GM21447 (cell line): ENCODE measurements around the gene GMPPA.

Experiments used
- ATAC-seq: cut with Tn5 transposase; IDR thresholded peaks from one replicate; pipeline ENCODE4 v1.9.1; 2021; ENCODE audit not compliant: unreplicated experiment

Gene GMPPA

DNA sequence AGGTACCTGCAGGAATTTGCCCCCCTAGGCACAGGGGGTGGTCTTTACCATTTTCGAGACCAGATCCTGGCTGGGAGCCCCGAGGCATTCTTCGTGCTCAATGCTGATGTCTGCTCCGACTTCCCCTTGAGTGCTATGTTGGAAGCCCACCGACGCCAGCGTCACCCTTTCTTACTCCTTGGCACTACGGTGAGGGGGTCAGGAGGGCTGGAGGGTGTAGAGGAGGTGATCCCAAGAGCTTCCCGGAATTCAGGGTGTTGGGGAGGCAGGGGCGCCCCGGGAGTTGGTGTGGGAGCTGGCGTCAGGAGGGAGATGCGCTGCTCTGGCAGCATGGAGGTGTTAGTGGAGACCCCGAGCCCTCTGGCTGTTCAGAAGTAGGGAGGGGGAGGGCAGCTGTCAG is 3.2 kb downstream of the GMPPA start:
- ATAC-seq, result no peak

DNA sequence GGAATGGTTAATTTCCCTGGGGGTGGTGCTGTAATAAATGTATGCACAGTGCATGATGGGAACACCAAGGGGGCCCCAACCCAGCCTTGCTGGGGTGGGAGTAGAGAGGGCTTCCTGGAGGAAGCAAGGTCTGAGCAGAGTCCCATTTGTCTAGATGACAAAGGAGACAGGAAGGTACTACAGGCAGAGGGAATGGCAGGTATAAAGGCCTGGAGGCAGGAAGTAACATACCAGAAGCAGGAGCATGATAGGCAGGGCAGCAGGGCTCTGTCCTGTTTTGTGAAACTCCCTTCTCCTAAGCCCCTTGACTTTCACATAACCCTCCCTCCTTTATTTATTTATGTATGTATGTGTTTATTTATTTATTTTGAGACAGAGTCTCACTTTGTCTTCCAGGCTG is 3.9 kb downstream of the GMPPA start:
- no peak for ATAC-seq

DNA sequence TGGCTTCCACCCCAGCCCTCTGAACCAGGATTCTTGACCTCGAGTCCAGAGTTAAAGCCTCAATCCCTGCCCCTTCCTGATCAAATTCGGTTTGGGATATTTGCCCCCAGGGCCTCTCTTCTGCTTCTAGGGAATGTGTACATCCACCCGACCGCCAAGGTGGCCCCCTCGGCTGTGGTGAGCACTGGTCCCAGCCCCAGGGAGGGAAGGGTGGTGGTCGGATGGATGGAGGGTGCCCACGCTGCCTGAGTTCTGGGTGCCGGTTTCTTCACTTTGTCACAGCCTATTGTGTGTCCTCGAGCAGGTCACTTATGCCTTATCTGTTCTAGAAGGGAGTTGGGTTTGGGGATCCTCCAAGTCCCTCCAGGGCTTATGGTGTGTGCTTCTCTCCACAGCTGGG is 6.9 kb downstream of the GMPPA start:
- no peak for ATAC-seq

DNA sequence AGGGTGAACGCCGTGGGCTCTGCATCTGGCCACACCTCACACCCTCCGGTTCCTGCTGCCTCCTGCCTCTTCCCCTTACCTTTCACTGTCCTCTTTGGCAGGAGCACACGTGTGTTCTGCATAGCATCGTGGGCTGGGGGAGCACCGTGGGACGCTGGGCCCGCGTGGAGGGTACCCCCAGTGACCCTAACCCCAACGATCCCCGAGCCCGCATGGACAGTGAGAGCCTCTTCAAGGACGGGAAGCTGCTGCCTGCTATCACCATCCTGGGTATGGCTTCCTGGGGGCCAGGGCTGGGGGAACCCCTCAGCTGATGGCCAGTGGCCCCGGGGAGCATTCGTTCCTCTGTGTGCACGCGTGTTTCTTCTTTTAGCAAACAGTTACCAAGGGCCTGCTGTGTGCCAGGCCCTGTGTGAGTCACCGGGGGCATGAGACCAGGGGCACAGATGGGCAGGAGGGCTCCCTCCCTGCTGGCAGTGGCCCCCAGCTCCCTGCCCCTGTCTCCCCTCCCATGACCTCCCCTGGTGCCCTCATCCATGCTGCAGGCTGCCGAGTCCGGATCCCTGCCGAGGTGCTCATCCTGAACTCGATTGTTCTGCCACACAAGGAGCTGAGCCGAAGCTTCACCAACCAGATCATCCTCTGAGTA is 7.6 kb downstream of the GMPPA start:
- no peak for ATAC-seq

DNA sequence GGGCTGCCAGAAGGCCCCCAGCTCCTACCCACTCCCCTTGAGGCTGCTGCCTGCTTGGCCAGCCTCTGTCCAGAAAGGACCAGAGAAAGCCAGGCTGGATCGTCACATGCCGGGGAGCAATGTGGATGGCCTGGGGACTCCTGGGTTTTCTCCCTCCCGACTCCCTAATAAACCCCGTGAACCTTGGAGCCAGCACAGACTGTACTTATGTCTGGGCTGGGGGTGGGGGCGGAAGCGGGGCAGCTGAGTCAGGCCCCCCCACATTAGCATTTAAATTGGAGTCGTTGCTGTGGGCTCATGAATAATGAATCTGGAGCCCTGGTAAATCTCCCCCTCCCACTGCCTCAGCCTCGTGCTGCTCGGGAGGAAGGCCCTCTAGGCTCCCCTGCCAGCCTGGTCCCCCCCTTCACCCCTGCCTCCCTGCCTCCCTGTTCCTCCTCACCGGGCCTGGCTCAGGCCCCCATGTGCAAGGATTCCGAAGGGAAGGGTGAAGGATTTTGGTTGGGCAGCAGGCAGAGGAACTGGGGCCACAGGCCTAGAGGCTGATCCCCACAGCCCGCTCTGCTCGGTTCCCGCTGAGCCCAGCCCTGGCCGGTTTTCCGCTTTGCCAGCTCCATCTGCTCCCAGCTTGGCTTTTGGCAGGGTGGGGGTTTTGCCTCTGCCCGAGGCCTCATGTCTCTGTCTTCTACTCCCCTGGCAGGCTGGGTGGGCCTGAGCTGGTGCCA is 8.3 kb downstream of the GMPPA start:
- no peak for ATAC-seq

DNA sequence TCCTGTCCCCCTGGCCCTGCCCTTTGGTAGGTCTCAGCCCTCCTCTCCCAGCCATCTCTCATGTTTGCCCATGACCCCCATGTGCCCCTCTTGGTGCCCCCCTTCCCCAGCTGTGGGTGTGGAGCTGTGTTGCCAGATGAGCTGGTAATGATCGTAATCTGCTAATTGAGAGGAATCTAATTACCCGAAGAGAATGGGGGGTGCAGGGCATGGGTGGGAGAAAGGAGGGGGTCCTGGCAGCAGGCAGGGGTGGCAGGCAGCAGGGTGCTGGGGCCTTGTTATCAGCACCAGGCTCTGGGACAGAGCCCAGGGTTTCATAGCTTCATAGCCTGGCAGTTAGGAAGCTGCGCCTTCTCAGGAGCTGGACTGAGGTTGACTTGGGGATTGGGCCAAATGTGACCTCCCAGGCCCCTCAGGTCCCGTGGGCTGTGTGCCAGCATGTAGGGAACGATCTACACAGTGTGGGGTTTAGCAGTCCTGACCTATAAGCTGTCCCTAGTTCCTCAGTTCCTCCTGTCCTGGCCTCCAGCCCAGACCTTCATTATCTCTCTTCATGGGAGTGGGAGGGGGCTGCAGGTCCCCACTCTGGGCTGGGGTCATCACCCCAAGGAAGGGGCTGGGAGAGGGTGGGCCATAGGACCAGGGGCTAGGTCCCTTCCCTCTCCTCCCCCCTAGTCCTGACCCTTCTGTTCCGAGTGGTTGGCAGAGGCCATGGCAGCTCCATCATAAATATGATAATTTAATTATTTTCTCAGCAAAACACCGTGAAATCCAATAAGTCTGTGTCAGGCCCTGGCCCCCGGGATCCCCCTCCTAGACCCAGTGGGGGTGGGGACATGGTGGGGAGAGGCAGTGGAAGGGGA is 9.1 kb downstream of the GMPPA start:
- no peak for ATAC-seq

DNA sequence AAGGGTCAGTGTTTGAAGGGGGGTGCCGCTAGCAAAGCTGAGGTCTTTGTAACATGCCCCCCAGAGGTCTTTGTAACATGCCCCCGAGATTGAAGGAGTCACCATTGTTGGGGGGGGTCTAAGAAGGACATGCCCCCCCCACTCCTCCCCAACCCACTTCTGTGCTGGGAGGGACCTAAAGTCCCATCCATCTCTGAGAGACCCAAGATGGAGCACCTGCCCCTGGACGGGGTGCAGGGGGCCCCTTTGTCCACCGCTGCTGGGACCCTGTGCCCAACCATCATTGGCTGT is 9.7 kb downstream of the GMPPA start:
- ATAC-seq, result no peak

DNA sequence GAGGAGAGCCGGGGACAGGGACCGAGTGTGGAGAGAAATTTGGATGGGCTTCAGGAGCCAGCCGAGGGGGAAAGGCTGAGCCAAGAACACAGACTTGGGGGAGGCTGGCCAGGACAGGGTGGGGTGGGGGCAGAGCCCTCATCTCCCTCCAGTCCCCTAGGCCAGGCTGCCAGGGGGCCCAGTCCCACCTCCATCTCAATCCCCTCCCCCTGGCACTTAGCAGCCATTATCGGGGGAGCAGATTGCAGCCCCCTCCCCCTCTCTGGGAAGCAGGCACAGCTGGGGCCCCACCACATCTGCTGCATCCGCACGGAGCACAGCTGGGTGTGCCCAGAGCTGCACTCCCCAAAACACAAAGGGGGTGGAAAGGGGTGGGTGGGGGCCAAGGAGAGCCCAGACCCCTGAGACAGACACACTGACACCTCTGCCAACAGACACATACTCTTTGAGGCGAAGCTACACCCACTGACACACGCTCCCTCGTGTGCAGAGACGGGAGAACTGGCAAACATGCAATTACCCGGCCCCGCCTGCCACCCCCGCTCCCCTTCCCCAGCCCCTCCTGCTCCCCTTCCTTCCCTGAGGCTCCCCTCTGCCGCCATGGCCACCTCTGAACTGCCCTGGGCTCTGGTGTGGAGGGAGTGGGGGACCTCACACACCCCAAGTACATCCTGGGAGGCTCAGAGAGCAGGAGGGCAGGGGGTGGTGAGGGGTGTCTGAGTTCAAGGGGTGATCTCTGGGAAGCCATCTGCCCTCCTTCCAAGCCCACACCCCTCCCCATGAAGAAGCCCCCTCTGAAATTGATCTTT is 10.5 kb downstream of the GMPPA start:
- ATAC-seq, result peak; percentile 27

DNA sequence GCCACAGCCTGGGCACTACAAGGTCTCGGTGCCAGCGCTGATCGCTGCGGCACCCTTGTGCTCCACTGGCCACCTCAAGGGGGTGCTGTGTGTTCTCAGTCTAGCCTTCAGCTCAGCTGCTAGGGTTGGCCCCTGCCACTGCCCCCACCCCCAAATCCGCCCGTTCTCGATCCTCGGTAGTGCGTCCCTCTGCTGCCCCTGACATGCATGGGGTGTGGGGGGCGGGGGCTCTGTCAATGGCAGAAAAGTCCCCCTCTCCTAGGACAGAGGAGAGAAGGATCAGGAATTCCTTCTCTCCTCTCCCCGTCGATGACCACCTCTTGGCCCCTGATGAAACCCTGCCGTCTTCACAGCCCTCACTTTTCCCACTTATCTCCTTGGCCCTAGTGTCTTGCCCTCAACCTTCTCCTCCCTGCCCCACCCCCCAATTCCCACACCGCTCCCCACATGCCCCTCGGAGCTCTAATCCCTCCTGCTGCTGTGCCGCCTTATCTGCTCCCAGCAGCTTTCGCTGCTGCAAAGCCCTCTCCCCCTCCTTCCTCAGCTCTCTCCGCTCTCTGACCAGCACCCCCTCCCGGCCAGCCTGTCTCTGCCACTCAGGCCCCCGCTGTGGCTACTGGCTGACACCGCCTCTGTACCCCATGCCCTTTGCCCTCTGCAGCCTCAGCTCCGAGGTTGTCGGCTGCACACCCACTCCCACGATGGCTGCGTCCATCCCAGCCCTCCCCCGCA is 11.3 kb downstream of the GMPPA start:
- peak; percentile 76 for ATAC-seq

DNA sequence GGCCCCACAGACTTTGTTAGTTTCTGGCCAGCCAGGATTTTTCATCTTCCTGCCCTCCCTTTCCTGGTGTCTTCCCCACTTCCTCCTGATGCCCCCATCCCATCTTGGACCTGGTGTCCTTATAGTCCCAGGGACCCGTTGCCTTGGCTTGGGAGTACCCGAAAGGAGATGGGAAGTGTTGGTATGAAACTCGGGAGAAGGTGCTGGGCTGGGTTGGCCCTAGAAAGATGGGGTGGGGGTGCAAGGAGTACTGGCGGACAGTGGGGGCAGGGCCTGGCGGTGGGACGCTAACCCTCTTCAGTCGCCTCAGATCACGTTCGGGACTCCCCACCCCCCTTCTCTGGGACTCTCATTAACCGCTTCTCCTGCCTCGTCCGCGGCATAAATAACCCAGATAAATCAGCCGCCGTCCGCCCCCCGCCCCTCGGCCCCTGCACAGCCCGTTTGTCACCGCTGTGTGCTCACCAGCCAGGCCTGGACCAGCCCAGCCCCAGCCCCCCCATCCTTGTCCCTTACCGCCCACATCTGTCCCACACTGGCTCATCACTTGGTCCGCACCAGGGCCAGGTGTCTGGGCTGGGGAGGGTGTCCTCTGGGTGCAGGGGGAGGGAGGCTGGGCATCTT is 11.9 kb downstream of the GMPPA start:
- ATAC-seq, result no peak

DNA sequence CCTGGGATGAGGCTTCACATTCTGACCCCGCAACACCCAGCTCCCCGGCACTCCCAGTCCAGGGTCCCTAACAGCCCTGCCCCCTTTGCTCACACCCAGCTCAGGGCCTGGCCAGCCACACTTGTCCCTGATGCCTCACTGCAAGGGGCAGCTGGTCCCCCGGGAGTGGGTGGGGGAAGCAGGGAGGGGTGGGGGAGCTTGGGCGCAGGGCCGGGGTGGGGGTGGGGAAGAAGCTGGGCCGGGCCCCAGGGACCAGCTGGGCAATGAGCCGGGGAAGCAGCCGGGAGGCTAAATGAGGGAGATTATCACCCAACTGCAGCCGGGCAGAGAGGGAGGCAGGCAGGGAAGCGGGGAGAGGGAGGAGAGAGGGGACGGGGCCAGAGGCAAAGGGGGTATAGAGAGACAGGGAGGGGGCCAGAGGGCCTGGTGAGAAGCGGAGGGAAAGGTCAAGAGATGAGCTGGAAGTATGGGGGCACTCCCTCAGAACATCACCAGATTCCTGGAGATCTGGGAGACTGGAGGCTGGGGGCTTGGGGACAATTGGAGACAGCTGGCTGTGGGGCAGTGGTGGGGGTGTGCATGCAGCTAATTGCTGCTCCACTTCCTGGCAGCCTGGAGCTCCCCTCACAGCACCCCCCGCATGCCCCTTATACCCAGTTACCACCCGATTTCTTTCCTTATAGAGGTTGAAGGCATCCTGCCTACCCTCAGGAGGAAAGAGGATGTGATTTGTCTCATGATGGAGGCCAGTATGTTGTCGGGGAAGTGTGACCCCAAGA is 13.0 kb downstream of the GMPPA start:
- ATAC-seq, result no peak

DNA sequence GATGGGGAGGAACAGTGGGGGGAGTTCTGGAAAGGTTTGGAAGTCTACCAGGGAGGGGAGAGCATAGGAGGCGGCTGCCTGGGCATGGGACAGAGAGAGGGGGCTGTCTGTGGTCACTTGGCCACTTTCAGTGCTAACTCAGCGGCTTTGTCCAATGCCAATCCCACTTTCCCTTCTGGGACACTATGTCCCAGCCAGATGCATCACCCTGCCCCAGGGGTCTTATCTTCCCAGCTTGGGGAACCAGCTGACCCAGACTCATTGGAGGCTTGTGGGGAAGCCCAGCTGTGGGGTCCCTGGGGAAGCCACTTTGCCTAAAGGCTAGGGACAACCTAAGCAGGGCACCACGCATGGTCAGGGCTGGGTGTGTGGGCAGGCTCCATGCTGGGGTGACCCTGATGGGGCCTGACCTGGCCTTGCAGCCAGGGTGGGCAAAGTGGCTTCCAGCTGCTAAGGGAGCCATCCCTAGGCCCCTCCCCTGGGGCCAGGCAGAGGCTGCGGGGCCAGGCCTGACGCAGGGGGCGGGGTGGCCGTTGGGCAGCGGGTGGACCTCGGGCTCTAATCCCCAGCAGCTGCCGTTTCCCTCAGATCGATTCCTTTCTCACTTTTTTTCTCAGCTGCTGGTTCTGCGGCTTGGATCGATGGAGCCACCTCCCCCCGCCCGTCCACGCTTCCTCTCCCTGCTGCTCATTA is 14.0 kb downstream of the GMPPA start:
- no peak for ATAC-seq

DNA sequence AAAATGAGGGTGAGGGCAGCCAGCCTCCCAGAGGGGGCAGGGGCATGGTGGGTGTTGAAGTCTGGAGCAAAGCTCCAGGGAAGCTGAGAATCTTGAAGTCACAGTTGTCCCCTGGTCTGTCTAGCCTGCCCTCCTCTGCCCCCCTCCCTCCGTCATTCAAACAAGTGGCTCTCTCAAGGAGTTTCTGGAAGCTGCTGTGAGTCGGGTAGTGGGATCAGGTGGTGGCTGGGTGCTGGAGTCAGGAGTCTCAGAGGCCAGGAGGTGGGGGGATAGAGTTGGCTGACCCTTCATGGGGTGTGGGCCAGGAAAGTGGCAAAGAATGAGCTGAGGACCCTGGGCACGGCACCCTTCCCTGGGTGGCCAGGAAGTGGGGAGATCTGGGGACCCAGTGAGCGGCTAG is 15.1 kb downstream of the GMPPA start:
- ATAC-seq, result no peak

DNA sequence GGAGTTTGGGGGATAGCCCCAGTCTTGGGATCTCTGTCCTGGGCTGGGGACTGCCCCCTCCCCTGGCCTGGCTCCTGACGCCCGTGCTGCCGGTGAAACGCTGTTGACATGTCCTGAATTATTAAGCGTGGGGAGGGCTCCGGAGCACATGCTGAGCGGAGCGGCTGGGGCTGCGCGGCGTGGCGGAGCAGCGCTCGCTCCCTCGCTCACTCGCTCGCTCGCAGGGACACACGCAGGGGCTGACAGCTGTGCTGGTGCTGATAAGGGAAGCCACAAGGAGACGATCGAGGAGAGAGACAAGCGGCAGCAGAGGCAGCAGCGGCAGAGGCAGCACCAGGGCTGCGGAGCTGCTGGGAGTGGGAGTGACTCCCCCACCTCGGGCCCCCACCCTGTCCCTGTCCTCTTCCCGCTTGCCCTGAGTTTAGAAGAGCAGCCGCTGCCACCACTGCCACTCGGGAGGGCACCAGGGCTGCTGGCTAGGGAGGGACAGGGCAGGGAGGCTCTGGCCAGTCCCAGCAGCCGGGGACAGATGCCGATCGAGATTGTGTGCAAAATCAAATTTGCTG is 15.6 kb downstream of the GMPPA start, which contains the start of gene ASIC4:
Gene ASIC4 (plus strand): TSS at position 287 of the 566 bp plus-strand sequence. CDS start 243 bp downstream, at position 530.
- ATAC-seq, result no peak

DNA sequence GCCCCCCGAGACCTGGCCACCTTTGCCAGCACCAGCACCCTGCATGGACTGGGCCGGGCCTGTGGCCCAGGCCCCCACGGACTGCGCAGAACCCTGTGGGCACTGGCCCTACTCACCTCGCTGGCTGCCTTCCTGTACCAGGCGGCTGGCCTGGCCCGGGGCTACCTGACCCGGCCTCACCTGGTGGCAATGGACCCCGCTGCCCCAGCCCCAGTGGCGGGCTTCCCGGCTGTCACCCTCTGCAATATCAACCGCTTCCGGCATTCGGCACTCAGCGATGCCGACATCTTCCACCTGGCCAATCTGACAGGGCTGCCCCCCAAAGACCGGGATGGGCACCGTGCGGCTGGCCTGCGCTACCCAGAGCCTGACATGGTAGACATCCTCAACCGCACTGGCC is 16.1 kb downstream of the GMPPA start:
- no peak for ATAC-seq

DNA sequence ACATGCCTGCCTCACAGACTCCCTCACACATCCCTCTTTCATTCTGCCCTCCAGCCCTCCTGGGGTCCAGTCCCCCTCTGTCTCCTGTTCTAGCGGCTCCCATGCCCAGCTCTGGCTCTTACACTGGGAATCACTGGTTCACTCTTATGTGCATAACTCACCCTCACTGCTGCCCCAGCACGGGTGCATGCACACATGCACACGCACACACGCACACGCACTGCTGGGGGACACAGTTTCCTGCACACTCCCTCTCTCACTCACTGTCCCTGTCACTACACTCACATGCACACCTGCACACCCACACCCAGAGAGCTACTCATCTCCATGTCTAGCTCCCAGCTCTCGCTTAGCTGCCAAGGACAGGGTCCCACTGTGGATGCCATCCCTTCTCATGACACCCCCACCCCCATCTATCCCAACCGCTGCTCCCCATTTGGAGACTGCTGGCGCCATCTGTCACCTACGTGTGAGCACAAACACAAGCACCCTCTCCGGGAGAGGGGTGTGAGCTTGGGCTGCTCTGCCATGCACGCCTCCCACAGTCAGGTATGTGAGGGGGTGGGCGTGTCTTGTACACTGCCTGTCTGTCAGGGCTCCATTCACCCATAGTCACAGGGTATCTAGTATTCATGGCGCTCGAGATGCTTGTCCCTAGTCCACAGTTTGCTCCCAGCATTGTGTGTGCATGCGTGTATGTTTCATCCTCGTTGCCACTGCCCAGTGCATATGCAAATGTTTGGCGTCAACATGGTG is 17.4 kb downstream of the GMPPA start:
- ATAC-seq, result no peak

DNA sequence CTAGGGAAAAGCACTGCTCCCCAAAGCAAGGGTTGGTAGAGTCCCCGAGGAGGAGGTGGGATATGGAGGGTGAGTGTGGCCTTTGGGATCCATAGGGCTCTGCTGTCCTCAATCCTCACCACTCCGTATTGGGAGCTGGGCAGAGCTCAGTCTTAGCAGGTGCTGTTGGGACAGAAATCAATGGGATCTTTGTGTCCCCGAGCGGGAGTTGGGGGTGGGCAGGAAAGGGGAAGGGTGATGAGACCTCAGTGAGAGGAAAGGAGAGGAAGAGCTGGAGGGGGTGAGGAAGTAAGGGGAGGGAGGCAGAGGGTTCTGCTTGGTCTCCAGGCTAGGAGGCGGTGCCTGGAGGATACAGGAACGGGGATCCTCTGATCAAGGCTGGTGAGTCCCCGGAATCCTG is 18.2 kb downstream of the GMPPA start:
- no peak for ATAC-seq
